Esophagus mucosa (tissue), 1 donor: ENCODE data around the gene GPR17. TPM values are rescaled to one million over a fixed set of nuclear protein-coding genes. Genes with fewer than 3 reads are reported as not detected.

ENCODE experiments used
- ATAC-seq: fragments of 200-7000 bp; cut with Tn5 transposase; one replicate; pipeline ENCODE4 v1.9.1; 2020
- total RNA-seq: library from RNA; stranded (reverse); gene quantifications from one replicate; pipeline ENCODE4 v1.2.4, GENCODE V29; 2023
- donor health status: DM: yes; HTN: yes; CAD: no.

Gene GPR17
- total RNA-seq, 1 donor from 2014 or later: not detected

DNA sequence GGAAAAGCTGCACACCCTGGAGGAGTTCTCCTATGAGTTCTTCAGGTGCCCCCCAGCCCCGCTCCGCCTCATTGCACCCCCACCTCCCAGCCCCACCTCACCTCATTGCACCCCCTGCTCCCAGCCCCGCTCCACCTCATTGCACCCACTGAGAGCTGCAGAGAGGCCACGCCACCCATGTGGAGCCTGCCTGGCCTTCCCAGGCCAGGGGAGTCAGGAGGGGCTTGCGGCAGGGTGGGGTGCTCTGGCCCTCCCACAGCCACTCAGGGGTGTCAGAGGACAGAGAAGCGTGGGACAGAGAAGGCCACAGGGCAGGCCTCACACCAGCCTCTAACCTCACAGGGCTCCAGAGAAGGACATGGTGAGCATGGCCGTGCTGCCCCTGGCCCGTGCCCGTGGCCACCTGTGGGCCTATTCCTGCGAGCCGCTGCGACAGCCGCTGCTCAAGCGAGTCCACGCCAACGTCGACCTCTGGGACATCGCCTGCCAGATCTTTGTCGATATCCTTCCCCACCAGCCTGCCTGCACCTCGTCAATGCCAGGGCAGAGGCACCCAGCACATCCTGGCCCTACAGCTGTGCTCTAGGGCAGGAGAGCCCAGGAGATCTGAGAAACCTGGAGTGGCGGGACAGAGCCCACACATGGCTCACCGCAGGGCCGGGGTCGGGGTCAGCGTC is 15.0 kb upstream of the GPR17 start:
- ATAC-seq: no peak

- ATAC-seq: no peak
Observed at GRCh38 chr2:127631541-127631996, 14.4 kb upstream of the GPR17 start.

DNA sequence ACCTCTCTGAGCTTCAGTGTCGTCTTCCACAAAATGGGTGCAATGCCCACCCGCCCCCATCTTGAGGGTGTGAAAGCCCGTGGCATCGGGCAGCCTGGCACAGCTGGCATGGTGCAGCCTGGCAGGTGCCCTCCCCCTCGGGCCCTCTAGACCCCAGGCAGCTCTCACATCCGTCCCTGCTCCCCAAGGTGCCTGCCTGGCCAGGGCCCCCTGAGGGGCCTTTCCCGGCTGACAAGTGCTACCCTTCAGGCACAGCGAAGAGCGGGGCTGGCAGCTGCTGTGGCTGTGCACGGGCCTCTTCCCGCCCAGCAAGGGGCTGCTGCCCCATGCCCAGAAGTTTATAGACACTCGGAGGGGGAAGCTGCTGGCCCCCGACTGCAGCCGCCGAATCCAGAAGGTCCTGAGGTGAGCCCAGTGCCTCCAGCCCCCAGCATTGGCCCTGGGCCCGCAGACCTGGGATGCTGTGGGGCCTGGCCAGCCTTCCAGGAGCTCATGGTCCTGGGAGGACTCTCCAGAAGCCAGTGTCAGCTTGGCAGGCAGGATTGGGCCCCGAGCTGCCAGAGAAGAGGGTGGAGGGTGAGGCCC is 13.9 kb upstream of the GPR17 start:
- ATAC-seq: no peak

DNA sequence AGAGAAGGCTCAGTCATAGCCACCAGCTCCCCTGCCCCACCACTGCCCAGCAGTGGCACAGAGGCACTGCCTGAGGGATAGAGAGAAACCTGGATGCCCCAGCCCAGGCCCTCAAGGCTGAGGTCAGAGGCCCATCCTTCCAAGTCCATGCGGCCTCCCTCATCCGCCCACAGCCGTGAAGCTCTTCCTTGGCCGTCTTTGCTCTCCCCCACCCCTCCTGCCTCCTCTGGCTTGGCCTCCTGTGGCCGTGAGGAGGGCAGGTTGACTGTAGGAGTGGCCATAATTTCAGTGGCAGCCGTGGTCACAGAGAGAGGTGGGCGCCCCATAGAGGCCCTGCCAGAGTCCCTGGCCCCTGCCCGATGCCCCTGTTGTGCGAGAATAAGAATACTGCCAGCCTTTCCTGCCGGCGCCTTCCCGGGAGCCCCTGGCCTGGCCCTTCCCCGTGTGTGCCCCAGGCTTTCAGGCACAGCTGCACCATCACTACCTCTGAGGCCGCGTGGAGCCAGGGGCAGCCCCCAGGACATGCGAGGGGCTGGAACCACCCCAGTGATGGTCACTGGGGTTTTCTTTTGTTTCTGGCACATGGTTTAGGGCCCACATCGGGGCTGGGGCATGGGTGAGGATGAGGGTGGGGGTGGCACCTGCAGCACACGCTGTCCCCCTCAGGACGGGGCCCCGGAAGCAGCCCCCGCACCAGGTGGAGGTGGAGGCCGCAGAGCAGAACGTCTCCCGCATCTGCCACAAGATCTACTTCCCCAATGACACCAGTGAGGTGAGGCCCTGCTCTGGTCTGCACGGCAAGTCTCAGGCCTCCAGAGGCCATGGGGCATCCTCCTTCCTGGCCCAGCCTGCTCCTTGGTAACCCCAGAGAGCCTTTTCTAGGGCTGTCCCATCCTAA is 13.1 kb upstream of the GPR17 start:
- ATAC-seq: peak; percentile 6

GRCh38 chr2:127633556-127634065 is 12.3 kb upstream of the GPR17 start:
- ATAC-seq: no peak

- no peak for ATAC-seq
Observed at GRCh38 chr2:127634066-127634617, 11.8 kb upstream of the GPR17 start.

DNA sequence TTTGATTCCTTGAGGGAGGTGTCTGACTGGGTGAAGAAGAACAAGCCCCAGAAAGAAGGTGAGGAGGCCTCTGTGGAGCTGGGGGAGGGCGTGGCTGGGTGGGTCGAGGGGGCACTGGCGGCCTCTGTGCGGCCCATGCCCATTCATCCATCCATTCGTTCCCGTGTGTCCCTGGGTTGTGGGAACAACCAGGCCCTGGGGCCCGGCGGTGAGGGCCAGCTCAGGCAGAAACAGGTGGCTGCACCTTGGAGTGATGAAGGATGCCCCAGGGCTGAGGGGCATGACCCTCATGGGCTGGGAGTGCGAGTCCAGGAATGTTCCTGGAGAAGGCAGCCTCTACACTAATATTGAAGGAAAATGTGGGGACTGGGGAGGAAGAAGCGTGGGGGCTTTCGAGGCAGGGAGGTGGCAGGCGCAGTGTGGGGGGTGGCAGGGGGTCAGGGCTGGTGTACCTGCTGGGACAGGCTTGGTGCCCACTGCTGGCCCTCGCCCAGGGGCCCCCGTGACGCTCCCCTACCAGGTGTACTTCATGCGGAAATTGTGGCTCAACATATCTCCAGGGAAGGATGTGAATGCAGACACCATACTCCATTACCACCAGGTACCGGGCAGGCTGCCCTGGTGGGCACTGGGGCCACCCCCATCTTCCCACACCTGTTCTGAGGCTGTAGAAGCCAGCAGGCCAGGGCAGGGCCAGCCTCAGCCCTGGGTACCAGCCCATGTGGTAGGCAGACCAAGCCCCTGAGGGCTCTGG is 11.2 kb upstream of the GPR17 start:
- ATAC-seq: no peak

- no peak for ATAC-seq
Observed at GRCh38 chr2:127635380-127636237, 10.3 kb upstream of the GPR17 start.

GRCh38 chr2:127636248-127637235 is 9.4 kb upstream of the GPR17 start:
- no peak for ATAC-seq

GRCh38 chr2:127637236-127637630 is 8.7 kb upstream of the GPR17 start:
- ATAC-seq: no peak

DNA sequence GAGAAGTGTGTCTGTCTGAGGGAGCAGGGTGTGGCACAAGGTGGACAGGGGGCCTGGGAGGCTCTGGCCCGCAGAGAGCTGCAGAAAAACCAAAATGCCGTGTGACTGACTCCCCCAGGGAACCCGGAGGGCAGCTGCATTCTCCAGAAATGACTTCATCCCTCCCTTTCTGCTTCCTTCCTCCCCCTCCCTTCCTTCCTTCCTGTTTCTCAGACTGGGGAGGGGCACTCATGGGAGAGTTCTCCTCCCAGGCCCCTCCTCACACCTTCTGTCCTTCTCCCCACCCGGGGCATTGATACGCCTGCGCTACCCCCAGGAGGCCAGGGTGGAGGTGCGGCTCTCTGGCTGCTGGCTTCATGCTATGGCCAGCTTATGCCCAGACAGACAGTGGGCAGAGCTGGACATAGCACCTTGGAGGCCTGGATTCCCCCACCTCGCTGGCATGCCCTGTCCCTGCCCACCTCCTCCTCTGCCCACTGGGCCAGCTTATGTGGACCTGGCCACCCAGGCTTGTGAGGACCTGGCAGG is 8.2 kb upstream of the GPR17 start:
- ATAC-seq: peak; percentile 7

DNA sequence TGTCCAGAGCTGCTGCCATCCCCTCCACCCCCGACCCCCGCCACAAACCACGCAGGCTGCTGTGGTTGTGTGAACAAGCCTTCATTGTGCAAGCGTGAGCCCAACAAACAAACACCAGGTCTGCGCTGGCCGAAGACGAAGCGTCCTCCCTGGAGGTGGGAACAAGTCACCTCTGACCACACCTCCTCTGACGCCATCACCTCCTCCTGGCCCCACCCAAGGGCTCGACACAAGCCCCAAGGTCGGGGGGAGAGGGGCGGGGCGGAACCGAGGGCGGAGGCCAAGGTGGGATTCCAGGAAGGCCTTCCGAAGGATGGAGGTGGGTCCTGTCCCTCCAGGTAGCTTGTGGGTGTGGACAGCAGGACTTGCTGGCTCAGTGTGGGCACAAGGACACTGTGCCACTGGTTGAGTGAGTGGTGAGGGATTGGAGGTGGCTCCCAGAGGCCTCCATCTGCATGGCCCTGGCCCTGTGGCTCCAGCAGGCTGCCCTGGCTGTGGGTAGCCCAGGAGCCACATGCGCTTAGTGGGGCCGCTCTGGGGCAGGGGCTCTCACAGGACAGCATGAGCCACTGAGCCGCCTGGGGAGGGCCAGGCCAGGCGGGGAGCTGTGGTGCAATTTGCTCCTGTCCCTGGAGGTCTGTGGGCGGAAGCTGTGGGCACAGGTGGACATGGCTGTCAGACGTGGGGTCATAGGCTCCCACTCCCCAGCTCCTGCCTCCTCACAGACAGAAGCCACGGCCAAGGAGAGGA is 7.4 kb upstream of the GPR17 start:
- ATAC-seq: no peak

DNA sequence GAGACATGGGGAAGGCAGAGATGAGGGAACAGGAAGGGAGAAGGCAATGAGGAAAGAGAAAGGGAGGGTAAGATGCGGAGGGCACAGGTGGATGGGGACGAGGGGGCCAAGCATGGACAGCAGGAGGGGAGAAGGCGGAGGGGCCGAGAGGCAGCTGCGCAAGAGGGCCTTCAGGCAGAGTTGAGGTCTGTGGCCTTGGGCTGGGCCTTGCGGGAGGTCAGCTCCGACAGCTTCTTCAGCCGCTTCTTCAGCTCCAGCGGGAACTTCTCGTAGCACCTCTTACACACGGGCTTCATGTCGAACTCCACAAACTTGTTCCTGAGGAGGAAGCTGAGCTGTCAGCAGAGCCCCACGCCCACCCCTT is 6.9 kb upstream of the GPR17 start:
- no peak for ATAC-seq

DNA sequence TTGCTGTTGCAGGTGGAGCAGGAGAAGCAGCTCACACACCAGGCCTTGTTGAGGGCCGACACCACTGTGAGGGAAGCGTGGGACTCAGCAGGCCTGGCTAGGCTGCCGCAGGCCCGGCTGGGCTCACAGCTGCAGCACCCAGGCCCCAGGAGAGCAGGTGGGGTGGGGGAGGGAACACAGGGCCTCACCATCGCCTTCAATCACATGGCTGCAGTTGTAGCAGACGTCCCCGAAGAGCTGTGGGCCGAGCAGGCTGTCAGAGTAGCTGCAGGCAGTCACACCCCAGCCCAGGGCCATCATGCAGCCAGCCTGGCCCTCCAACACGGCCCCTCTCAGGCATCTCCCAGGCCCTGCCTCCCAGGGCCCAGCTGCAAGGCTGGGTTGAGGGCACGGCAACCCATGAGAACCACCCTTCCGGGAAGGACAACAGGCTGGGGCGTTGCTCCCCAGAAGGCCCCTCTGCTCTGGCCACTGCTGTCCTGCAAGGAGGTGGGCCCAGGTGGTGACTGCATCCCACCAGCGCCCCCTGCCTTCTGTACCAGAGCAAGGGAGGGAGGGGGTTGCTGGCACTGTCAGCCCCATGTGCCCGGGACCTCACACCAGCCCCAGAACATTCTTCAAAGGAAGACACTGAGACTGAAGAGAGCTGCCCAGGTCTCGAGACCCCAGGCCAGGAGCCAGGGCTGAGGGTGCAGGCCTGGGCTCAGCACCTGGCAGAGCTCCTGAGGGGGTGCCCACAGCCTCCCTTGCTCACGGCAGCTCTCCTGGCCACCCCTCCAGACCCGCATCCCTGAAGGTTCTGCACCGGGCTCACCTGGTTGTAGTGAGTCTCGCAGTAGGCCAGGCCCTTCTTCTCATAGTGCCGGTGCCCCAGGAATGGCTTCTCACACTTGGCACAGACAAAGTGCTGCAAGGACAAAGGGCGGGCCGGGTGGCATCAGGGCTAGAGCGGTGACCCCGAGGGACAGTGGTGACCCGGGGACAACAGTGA is 5.6 kb upstream of the GPR17 start:
- ATAC-seq: peak; percentile 16

- no peak for ATAC-seq
Observed at GRCh38 chr2:127641133-127641532, 4.8 kb upstream of the GPR17 start.

DNA sequence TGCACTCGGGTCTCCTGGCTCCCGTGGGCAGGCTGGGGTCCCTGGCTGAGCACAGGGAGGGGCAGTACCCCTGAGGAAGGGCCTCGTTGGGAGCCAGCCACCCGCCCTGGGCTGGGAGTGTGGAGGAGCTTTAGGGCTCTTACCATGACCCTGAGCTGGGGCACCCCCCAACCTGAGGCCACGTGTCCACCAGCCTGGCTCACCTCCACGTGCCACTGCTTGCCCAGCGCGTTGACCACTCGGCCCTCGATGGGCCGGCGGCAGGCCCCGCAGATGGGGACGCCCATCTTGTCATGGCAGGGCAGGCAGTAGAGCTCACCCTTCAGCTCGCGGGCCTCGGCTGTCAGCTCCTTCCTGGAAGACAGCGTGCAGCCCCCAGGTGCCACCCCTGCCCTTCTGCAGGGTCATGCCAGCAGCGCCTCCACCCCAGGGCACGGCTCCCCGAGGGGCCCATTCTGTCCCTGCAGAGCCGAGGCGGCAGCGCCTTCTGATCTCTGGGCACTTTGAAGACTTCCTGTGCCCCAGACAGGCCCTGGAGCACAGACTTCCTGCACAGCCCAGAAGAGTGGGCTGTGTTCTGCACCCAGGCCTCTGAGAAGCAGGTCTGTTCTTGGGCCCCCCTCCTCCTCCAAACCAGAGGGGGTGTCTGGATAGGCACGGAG is 4.0 kb upstream of the GPR17 start:
- no peak for ATAC-seq
